Umbilical cord (tissue), 2 donors: ENCODE results near the gene DGKQ. TPM values are rescaled to one million over a fixed set of nuclear protein-coding genes. Genes with fewer than 3 reads are reported as not detected.

Experiments
- DNase-seq: peaks from one replicate; pipeline ENCODE4 v3.0.0-alpha.2; 2015; ENCODE audit warnings: low spot score
- total RNA-seq: library from RNA; depleted of rRNA; stranded (reverse); fragments of >200 nt; gene quantifications from one replicate; pipeline ENCODE4 v1.2.3, GENCODE V29; 2014; ENCODE audit warnings: low replicate concordance; ENCODE audit not compliant: insufficient read depth

DGKQ gene, protein sequence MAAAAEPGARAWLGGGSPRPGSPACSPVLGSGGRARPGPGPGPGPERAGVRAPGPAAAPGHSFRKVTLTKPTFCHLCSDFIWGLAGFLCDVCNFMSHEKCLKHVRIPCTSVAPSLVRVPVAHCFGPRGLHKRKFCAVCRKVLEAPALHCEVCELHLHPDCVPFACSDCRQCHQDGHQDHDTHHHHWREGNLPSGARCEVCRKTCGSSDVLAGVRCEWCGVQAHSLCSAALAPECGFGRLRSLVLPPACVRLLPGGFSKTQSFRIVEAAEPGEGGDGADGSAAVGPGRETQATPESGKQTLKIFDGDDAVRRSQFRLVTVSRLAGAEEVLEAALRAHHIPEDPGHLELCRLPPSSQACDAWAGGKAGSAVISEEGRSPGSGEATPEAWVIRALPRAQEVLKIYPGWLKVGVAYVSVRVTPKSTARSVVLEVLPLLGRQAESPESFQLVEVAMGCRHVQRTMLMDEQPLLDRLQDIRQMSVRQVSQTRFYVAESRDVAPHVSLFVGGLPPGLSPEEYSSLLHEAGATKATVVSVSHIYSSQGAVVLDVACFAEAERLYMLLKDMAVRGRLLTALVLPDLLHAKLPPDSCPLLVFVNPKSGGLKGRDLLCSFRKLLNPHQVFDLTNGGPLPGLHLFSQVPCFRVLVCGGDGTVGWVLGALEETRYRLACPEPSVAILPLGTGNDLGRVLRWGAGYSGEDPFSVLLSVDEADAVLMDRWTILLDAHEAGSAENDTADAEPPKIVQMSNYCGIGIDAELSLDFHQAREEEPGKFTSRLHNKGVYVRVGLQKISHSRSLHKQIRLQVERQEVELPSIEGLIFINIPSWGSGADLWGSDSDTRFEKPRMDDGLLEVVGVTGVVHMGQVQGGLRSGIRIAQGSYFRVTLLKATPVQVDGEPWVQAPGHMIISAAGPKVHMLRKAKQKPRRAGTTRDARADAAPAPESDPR
- 5.3 TPM for total RNA-seq

DNA sequence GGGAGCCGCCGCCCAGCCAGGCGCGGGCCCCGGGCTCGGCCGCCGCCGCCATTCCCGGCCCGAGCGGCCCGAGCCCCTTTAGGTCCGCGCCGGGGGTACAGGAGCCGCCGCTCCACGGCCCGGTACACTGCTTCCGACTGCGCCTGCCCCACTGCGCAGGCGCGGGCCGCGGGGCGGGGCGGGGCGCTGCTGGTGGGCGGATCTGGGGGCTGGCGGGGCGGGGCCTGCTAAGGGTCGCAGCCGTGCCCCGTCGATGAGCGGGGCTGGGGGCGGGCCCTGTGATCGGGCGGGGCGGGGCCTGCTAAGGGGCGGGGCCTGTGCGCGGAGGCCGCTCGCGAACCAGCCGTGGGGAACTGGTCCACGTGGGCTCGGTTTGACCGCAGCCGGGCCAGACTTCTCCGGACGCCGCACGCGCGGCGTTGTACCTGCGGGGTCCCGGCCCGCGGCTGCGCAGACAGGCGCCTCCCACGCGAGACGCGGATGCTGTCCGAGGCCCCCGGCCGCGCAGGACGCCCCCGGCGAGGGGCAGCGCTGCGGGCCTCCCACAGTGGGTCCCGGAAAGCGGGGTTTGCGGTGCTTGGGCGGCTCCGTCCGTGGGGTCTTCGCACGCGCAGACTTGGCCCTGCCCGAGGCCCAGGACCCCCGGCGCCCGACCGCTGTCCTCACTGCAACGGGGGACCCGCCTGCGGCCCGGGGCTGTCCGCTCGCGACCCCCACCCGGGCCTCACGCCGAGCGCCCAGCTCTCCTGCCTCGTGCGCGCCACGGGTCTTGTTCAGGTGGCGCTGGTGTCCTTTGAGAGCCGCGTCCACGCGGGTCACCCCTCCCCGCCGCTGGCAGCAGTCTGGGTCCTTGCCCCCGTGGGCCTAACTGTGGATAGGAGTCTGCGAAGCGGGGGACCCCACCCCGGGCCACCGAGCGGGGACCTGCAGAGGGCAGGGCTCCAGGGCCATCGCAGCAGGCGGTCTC lies at the start of gene DGKQ:
Gene DGKQ (minus strand): TSS at position 139 of the 967 bp plus-strand sequence. CDS start 87 bp downstream, at position 52.
- DNase-seq, result peak; percentile 80

DNA sequence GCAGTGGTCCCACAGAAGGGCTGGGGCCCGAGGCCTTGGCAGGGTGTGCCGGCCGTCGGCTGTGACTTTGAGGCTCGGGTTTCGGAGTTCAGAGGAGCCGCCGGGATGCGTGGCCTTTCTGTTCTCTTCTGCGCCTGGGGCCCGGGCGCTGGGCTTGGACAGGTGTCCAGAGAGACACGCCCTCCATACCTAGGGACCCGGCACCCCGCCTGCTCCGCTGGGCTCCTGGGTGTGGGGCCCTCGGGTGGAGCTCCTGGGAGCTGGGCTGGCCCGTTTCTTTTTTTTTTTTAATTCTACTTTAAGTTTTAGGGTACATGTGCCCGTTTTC lies 49.3 kb upstream of the DGKQ start:
- no peak for DNase-seq

DNA sequence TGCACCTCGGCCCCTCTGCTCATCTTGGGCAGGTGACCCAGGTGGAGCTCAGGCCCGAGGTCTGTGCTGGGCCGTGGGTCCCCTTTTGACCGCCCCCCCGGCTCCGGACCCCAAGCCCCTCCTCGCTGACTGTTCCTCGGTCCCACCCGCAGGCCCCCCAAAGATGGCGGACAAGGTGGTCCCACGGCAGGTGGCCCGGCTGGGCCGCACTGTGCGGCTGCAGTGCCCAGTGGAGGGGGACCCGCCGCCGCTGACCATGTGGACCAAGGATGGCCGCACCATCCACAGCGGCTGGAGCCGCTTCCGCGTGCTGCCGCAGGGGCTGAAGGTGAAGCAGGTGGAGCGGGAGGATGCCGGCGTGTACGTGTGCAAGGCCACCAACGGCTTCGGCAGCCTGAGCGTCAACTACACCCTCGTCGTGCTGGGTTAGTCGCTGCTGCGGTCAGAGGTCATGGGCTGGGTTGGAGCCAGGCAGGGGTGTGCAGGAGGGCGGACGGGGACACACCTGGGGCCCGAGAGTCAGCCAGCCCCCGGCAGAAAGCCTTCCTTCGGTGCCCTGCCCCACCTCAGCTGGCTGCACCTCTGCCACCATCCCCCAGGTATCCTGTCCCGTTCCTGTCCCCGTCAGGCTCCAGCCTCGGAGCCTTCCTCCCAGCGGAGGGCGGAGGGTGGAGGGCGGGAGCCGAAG lies 48.8 kb upstream of the DGKQ start:
- no peak for DNase-seq

DNA sequence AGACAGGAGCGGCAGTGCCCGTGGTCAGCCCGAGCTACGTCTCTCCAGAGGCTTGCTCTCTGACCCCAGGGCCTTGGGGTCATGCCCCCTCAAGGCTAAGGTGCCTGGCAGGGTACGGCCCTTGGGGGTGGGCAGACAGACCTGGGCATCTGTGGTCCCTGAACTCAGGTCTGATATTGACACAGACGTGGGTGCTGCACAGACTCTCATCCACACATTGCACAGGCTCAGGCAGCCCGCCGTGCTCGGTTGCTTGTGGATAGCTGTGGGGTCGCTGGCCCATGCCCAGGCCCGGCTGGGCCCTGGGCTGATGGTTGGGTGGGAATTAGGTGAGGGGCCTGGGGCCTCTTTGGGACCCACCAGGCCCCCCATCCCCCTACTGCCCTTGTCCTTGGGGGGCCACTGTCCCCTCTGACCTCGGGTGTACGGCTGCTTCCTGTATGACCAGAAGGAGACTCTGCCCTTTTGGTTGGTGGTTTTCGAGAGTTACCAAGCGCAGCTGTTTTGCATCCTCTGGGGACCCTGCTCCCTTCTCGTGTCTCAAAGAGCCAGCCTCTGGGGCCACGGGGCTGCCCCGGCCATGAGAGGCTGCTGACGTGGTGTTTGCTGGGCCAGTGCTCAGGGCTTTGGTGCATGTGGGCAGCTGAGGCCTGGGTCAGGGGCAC lies 48.1 kb upstream of the DGKQ start:
- DNase-seq, result no peak

DNA sequence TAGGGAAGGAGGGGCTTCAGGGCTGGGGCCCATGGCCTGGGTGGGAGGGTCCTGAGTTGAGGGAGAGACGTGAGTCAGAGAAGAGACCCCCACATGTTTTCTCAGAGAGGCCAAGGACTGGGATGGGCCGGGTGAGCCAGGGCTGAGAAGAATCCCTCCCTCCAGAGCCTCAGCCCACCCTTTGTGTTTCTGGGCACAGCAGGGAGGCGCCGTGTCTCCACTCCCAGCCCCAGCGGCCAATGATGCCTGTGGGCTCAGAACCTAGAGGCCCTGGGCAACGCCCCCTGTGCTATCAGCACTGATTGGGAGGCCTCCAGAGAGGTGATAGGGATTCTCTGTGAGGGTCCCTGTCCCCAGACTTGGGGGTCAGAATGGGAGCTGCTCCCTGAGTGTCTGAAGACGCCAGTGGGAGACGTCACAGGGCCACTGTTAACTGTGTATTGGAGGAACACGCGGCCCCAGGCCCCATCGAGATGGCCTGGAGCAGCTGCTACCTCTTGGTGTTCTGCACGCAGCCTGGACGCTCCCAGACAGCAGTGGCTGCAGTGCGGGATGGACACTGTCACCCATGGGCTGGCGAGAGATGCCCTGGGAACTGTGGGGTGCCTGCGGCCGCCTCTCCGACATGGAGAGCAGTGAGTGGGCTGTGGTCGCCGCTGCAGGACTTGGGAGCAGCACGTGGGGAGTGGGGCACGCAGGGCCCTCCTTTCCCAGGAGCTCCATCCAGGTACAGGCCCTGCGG lies 46.5 kb upstream of the DGKQ start:
- DNase-seq, result peak; percentile 26

DNA sequence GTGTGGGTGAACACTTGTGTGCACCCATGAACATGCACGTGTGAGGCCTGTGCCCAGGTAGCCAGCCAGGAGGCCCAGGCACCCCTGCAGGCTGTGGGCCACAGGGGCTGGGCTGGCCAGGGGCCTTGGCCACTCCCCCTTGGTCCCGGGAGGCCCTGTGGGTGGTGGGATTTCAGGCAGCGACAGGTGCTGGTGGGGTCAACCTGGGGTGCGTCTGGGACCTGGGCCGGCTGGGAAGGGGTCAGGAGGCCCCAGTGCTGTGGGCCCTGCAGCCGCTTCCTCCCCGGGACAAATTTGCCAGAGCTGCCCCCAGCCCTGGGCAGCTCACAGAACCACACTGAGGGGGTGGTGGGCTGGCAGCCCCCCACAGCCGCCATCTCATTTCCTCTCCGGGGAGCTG lies 46.0 kb upstream of the DGKQ start:
- DNase-seq, result no peak

DNA sequence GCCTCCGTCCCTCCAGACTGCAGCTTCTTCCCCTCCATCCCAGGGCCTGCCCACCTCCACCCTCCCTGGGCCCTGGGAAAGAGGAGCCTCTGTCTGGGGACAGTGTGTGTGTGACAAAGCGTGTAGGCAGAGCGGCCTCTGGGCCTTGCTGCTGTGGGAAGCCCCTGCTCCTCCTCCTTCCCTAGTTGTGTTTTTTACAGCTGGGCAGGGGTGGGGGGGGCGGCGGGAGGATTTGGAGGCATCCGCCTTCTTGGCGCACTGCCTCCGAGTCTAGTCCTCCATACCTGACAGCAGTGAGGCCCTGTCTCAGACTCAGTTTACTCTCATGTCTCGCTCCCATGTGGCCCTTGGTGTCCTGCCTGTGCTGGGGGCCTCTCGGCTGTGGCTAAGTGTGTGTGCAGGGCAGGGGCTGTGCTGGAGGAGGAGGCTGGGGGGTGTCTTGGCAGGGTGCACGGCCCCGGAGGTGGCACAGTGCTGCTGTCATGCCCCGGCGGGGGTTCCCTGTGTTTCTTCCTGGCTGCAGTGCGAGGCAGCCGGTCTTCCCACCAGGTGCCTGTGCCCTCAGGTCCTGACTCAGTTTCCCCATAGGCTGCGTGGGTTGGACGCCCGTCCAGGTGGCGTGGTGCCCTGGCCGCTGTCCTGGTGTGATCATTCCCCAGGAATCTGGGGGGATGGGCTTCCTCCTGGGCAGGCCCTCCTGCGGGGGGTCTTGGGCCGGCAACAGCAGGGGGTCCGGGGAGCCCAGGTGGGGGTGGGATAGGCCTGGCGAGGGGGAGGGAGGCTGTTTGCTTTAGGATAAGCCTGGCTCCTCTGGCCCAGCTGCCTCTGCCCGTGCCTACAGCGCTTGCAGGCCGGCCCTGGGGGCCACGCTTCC lies 45.0 kb upstream of the DGKQ start:
- DNase-seq, result peak; percentile 34

DNA sequence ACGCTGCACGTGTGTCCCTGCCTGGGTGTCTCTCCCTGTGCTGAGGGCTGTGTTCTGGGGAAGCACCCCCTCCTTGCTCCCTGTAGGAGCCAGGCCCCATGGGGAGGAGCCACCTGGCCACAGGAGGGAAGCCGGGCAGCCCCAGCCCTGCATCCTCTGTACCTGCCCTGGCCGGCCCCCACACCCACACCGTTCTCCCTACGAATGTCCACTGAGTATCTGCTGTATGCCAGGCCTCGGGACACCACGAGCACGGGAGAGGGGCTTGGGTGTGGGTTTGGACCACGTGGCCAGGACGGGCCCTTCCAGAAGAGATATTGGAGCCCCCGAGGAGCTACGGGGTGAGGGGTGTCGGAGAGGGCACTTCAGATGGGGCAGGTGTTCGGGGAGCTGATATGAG lies 44.3 kb upstream of the DGKQ start:
- DNase-seq, result no peak

DNA sequence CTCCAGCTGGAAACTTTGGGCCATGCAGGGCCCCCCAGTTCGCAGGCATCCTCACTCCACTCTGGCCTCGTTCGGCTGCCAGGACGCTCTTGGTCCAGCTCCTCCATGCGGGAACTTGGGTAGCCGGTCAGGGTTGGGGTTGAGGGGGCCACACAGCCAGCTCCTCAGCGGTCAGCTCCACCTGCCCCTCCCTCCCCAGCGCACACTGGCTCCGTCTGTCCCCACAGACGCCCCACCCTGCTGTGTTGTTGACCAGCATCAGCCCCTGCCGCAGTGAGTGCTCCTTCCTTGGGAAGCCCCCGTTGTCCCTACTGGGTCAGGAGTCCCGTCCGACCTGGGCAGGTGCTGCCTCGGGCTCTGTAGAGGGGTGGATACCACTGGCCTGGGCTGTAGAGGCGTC lies 43.8 kb upstream of the DGKQ start:
- no peak for DNase-seq

DNA sequence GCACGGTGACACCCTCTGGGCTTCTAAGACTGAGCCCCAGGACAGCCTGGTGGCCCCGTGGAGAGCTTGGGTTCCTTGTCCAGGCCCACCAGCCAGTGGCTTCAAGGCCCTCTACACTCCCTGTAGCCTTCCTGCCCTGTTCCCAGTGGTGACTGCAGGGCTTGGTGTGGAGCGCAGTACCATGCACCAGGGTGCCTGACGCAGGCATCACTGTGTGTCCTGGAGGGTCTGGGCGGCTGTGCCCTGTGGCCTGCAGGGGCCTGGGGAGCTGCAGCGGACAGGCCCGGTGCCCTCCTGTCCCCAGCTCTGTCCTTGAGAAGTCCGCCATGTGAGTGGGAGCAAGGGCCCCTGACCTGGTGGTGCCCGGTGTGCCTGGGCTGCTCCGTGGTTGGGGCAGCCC lies 42.4 kb upstream of the DGKQ start:
- DNase-seq, result no peak

DNA sequence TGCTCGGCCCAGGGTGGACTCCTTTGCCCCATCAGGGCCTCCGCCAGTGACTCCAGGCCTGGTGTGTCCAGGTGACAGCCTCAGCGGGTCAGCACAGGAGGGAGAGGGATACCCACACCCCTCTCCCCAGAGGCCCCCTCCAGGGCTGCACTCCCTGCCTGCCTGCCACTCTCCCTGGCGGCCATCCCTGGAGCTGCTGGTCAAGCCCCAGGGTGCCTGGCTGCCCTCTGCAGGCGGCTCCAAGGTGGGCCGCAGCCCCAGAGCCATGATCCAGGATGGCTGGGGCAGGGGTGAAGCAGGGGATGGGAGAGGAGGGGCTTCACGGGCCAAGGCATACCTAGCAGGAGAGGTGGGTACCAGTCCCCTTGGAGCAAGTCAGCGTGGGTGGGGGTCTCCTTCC lies 41.8 kb upstream of the DGKQ start:
- no peak for DNase-seq

DNA sequence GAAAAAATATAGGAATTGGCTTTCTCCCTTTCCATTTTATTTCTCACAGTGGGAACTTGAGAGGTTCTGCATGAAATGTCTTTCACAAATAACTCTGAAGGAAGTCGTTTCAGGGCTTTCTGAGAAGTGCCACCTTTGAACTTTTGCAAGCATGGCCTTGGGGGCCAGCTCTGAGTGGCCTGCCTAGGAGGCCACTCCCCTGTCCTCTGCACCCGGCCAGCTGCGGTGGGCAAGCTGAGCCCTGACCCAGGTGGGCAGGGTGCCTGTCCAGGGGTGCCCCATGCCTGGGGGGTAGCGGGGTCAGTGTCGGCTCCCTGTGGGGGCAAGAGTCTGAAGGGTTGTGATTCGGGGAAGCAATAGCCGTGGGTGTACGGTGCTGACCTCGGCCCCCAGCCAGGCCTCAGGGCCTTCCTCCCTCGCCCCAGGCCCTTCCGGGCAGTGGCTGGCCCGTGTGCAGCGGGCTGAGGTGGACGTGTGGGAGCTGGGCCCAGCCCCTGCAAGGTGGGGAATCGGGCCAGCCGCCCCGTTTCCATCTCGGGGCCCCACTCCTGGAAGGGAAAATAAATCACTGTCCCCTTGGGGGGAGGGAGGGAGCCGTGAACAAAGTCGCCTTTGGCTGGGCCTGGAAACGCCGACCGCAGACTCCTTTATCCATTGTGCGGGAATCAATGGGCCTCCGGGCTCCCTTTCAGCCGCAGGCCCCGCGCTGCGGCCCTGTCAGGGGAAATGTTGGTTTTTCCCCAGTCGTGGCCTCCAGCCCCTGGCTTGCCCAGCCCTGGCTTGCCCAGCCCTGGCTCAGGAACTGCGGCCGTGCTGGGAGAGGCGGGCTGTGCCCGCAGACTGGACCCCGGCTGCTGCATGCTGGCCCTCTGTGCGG lies 41.2 kb upstream of the DGKQ start:
- DNase-seq, result no peak

DNA sequence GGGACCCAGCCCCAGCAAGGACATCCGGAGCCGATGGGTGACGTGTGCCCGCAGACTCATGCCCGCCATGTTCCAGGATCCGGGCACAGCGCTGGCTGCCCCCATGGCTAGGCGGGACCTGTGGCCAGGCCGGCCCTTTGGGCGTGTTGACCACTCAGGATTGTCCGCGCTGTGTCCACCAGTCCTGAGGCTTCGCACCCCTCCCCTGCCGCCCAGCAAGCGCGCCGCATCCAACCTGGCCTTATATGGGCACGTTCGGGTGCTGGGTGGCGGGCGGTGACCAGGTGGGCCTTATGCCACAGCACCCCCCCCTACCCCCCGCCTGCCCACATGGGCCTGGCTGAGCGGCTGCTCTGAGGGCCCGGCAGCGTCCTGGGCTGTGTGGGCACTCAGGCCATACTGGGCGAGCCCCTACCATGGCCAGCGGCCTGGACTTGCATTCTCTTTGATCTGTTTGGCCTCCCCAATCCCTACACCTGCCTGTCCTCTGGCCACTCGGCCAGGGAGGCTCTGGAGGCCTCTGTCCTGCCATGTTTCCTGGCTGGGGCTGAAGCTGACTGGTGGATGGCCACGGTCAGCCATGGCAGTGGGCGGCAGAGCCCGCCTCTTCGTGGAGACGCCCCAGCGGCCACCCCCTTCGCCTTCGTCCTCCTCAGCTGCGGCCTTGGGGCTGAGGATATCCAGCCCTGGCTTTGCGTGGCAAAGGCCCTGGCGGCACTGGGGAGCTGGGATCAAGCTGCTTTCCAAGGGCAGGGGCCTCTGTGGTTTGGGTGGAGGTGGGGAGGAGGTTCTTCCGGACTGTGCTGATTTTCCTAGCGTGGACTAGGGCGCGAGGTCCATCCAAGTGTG lies 40.1 kb upstream of the DGKQ start:
- DNase-seq, result no peak

DNA sequence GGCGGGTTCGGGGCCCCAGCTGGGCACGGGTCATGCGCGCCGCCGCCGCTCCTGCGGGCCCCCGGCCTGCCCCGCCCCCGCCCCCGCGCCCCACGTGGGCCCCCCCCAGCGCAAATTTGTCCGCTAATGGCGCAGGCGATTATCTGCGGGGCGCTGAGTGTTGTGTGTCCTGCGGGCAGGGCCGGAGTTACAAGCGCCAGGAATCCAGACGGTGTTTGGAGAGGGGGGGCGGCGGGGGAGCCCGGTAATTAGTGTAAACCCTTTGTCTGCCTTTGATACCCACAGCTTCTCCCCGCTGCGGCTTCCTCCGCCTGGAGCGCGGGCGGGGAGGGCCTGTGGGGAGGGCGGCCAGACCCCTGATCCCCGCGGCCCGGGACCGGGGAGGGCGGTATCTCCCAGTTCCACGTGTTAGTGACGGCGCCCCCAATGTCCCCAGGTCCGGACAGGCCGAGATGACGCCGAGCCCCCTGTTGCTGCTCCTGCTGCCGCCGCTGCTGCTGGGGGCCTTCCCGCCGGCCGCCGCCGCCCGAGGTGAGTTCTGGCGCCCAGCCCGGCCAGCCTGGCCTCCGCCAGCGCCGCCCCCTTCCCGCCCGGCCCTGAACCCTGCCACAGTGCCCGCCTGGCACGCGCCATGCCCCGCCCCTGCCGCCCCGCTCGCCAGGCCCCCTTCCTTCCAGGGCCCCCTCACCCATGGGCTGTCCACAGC lies 38.8 kb upstream of the DGKQ start:
- no peak for DNase-seq

DNA sequence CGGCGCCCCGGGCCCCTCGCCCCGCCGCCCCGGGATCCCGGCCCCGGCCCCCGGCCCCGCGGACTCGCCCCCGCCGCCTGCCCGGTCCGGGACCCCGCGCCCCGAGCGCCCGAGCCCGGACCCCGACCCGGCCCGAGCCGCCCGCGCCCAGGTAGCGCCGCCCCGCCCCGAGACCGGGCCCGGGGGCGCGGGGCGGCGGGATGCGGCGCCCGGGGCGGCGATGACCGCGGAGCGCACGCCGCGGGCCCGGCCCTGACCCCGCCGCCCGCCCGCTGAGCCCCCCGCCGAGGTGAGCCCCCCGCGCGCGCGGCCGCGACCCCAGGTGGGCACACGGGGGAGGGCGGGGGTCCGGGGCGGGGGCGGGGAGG lies 38.3 kb upstream of the DGKQ start:
- DNase-seq, result no peak

DNA sequence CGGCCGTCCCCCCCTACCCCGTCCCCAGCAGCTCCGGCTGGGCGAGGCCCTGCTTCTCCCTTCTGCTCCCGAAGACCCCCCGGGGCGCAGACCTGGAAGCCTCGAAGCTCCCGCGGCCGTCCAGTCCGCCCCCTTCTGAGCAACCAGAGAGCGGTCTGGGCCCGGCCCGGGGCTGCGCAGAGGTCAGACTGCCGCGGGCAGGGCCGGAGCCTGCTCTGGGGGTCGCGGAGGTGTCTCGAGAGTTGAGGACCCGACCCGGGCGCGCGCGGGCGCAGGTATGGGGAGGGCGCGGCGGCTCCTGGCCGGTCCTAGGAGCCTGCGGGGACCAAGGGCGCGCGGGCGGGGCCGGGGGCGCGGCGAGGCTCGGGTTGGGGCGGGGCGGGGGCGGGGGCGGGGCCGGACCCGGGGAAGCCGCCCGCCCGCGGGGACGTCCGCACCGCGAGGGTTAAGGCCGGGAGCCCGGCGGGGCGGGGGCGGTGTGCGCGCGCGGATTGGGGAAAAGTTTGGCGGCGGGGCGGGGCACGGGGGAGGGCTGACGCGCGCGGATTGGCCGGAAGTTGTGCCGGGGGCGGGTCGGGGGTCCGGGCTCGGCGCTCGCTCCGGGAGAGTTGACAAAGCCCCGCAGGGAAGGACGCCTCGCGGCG lies 37.8 kb upstream of the DGKQ start, which contains the start of gene FGFRL1:
Gene FGFRL1 (plus strand): TSS at position 605 of the 644 bp plus-strand sequence. CDS start 860 bp downstream, outside the sequence.
- DNase-seq, result peak; percentile 90
